Stimulated activated CD8-positive, alpha-beta memory T cell treated with anti-CD3 and anti-CD28 coated beads, Interleukin-15, amount 100 ng/mL, for 4 hours (primary cell): ENCODE results near the gene SRP54.
A peak's percentile ranks its signal among the peaks of the same experiment; 100 is the strongest.
"Not testable (repeated sequence)": the region's sequence is repeated elsewhere in the genome, so short reads cannot be mapped to it uniquely, and the experiment has no call there.

ENCODE experiments used
- DNase-seq, 2 donors: peaks; one replicate each; pipeline ENCODE4 v3.0.0-alpha.2; 2020; ENCODE audit warnings: low read depth in 2 of 2

The SRP54 gene

GRCh38 chr14:34983786-34984185 lies 994 bp downstream of the SRP54 start:
- no peak for DNase-seq

- DNase-seq: no peak
Observed at GRCh38 chr14:34985740-34986139, 2.9 kb downstream of the SRP54 start.

DNA sequence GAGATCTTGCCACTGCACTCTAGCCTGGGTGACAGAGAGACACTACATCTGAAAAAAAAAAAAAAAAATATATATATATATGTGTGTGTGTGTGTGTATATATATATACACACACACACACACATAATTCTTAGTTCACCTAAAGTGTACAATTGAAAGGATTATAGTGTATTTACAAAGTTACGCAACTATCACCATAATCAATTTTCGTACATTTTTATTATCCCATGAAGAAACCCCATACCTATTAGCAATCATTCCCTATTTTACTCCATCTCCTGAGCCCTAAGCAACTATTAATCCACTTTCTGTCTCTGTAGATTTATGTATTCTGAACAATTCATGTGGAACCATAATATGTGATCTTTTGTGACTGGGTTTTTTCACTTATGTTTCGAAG lies 4.4 kb downstream of the SRP54 start:
- no peak for DNase-seq

GRCh38 chr14:34989762-34990161 lies 7.0 kb downstream of the SRP54 start:
- no peak for DNase-seq

GRCh38 chr14:34993426-34993825 lies 10.6 kb downstream of the SRP54 start:
- no peak for DNase-seq

- no peak for DNase-seq
Observed at GRCh38 chr14:34994668-34995067, 11.9 kb downstream of the SRP54 start.

GRCh38 chr14:34997762-34998161 lies 15.0 kb downstream of the SRP54 start:
- DNase-seq: no peak

GRCh38 chr14:34999500-34999899 lies 16.7 kb downstream of the SRP54 start:
- DNase-seq: no peak

GRCh38 chr14:35001621-35002020 lies 18.8 kb downstream of the SRP54 start:
- DNase-seq: no peak

GRCh38 chr14:35004839-35005238 lies 22.0 kb downstream of the SRP54 start:
- no peak for DNase-seq

- no peak for DNase-seq
Observed at GRCh38 chr14:35016568-35016967, 33.8 kb downstream of the SRP54 start.

DNA sequence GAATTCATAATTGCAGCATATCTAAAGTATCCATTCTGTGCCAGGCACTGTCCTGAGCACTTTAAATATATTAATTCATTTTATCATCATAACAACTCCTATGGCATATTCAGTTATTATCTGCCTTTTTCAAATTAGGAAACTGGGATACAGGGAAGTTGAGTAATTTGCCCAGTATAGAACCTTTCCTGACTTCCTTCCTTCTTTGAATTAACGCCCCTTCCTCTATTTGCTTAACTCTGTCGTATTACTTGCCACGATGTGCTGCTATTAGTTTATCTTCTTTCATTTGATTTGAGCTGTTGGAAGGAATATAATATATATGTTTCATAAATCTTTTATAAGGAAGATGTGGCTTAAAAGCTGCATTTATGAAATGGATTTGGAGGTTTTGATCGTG lies 37.9 kb downstream of the SRP54 start:
- DNase-seq: no peak

DNA sequence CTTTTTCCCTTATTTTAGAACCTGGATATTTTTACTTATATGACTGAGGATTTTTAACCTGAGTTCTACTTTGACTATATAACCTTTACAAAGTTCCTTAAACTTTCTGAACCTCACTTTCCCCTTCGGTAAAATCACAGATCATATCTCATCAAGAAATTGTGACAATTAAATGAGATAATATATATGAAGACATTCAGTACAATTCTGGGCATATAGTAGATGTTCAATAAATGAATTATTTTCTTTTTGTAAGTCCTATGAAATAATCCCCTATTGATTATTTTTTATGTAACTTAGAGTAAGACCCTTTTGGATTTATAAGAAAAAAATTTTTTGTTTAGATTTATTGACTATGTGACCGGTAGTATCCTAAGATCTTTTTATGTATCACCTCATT lies 45.6 kb downstream of the SRP54 start:
- DNase-seq: no peak

DNA sequence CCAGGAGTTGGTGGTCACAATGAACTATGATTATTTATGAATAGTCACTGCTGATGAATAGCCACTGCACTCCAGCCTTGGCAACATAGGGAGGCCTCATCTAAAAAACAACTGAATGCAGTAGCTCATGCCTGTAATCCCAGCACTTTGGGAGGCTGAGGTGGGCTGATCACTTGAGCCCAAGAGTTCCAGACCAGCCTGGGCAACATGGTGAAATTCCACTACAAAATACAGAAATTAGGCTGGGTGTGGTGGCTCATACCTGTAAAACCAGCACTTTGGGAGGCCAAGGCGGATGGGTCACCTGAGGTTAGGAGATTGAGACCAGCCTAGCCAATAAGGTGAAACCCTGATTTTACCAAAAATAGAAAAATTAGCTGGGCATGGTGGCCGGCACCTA lies 49.8 kb downstream of the SRP54 start:
- no peak for DNase-seq

DNA sequence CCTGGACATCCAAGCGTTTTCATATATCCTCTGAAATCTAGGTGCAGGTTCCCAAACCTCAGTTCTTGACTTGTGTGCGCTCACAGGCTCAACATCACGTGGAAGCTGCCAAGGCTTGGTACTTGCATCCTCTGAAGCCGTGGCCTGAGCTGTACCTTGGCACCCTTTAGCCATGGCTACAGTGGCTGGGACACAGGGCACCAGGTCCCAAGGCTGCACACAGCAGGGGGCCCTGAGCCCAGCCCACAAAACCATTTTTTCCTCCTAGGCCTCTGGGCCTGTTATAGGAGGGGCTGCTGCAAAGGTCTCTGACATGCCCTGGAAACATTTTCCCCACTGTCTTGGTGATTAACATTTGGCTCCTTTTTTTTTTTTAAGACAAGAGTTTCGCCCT lies 51.6 kb downstream of the SRP54 start:
- DNase-seq: no peak

DNA sequence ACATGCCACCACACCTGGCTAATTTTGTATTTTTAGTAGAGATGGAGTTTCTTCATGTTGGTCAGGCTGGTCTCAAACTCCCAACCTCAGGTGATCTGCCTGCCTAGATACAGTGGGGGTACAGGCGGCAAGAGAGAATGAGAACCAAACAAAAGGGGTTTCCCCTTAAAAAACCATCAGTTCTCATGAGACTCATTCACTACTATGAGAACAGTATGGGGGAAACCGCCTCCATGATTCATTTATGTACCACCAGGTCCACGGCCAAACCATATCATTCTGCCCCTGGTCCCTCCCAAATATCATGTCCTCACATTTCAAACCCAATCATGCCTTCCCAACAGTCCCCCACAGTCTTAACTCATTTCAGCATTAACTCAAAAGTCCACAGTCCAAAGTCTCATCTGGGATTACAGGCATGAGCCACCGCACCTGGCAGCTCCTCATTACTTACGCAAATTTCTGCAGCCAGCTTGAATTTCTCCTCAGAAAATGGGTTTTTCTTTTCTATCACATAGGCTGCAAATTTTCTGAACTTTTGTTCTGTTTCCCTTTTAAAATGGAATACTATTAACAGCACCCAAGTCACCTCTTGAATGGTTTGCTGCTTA lies 52.3 kb downstream of the SRP54 start:
- DNase-seq: not testable (repeated sequence)

DNA sequence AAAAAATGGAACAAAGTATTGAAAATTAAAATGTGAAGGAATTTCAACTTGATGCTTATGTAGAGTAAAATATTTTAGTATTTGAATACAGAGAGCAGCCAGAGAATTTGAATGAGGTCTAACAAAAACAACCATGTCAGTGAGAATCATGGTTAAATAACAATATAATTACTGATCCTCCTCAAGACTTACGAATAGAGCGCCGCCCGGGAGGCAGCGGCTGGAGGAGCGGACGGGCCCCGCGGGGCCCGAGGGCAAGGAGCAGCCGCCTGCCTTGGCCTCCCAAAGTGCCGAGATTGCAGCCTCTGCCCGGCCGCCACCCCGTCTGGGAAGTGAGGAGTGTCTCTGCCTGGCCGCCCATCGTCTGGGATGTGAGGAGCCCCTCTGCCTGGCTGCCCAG lies 55.5 kb downstream of the SRP54 start:
- not testable (repeated sequence) for DNase-seq

GRCh38 chr14:35042632-35043031 lies 59.8 kb downstream of the SRP54 start:
- no peak for DNase-seq

DNA sequence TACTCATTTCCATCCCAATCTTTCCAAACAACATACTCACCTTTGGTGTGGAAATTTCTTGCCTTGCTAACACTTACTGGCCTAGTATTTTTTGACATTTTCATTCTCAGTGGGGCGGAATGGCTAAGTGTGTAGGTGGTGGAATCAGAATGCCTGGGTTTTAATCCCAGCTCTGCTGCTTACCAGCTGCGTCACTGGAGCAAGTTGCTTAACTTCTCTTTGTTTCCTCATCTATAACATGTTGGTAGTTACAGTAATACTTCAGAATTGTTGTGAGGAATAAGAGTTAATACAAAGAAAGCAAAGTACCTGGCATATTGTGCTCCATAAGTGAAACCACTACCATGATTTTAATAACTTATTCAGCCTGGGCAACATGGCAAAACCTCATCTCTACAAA lies 60.3 kb downstream of the SRP54 start:
- no peak for DNase-seq

- DNase-seq: peak in 1 of 2 donors; percentile 1
Observed at GRCh38 chr14:35044939-35045797, 62.4 kb downstream of the SRP54 start.

GRCh38 chr14:35045798-35046047 lies 62.9 kb downstream of the SRP54 start:
- DNase-seq: no peak

DNA sequence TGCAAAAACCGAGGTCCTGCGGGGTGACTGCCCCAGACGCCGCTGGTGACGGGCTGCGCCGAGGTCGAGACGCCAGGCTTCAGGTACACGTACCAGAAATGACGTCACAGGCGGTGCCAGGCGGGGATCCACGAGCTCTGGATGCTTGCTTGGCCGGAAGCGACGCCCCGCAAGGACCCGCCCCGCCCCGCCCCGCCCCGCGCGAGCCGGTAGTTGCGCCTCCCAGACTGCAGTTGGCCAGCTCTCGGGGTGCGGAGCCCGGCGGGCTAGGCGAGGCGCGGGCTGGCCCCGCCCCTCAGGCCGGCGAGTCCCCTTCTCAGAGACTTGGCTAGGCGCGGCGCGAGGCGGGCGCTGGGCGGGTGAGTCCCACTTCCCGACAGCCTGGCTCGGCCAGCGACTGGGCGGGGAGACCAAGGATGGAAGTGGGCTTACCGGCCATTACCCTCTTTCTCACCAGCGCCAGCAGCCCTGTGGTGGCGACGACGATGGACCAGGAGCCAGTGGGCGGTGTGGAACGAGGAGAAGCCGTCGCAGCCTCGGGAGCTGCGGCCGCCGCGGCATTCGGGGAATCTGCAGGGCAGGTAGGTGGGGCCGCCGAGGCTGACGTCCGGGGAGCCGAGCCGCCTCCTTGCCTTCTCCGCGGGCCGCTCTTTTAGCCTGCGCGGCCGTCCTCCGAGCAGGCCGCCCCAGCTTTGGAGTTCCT lies 63.4 kb downstream of the SRP54 start, which contains the start of gene FAM177A1:
Gene FAM177A1, plus strand, starts transcription at position 225 of the 703 bp plus-strand sequence. Its CDS starts 192 bp downstream, at position 417.
- DNase-seq: peak; percentile 97 to 98
